ENCODE measurements around the gene MXI1.
"Not testable (repeated sequence)": the region's sequence is repeated elsewhere in the genome, so short reads cannot be mapped to it uniquely, and the experiment has no call there.

Gene MXI1

GRCh38 chr10:110233846-110234245 is 26.4 kb downstream of the MXI1 start:
- H3K4me3 ChIP-seq (replicated peaks; ENCODE audit: low read depth, low read length) = no peak overlapping the region
- TF ChIP-seq CTCF (IDR thresholded peaks at IDR 0.05; ENCODE audit: low read depth, low read length, missing control alignments) = no peak
- DNase-seq (ENCODE audit: extremely low read depth, low read depth) = no peak

DNA sequence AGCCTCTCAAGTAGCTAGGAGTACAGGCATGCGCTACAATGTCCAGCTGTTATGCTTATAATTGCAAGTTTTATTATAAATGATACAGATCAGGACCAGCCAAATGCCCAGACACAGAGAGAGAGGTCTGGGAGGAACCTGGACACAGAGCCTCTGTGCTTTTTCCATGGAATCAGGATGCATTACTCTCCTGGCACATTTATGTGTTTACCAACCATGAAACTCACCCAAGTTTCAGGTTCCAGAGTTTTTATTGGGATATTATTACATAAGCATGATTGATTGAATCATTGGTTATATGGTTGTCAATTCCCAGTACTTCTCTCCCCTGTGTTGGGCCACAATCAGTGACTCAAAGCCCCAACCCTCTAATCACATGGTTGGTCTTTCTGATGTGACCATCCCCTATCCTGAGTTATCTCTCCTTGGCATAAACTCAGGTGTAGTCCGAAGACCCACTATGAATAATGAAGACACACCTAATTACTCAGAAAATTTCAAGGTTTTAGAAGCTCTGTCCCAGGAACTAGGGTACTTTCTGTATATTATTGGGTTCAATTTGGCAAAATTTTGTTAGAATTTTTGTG is 30.6 kb downstream of the MXI1 start:
- no peak for TF ChIP-seq CTCF (IDR thresholded peaks at IDR 0.05; ENCODE audit: low read depth, low read length, missing control alignments)
- no peak overlapping the region for H3K4me3 ChIP-seq (replicated peaks; ENCODE audit: low read depth, low read length)
- no peak for DNase-seq (ENCODE audit: extremely low read depth, low read depth)

DNA sequence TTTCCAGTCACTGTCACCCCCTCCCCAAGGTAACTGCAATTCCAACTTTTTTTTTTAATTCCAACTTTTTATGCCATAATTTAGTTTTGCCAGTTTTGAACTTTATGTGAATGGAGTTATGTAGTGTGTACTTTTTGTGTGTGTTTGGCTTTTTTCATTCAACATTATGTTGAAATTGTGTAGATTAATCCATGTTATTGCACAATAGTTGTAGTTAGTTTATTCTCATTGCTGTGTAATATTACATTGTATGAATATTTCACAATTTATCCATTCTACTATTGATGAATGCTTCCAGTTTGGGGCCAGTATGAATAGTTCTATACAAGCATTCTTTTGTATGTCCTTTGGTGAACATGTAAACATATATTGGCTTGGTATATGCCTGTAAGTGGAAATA is 32.5 kb downstream of the MXI1 start:
- H3K4me3 ChIP-seq (replicated peaks; ENCODE audit: low read depth, low read length) = no peak overlapping the region
- TF ChIP-seq CTCF (IDR thresholded peaks at IDR 0.05; ENCODE audit: low read depth, low read length, missing control alignments) = no peak
- no peak for DNase-seq (ENCODE audit: extremely low read depth, low read depth)

DNA sequence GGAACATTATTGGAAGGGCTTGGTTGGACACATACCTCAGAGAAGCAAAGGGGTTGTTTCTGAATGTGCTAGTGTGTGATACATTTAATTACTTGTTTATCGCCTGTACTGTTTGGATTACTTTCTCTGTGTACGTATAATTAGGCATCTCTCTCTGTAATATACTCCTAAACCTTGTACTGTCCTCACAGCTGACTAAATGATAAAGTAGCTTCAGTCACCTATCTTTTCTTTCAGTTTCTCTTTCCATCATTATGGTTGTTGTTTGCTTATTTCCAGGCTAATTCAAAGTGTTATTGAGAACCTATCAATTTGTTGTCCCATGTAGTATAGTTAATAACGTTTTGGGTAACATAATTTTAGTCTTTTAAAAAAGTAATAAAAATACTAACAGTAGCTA is 34.0 kb downstream of the MXI1 start:
- no peak overlapping the region for H3K4me3 ChIP-seq (replicated peaks; ENCODE audit: low read depth, low read length)
- DNase-seq (ENCODE audit: extremely low read depth, low read depth) = no peak
- TF ChIP-seq CTCF (IDR thresholded peaks at IDR 0.05; ENCODE audit: low read depth, low read length, missing control alignments) = no peak

GRCh38 chr10:110241841-110242240 is 34.4 kb downstream of the MXI1 start:
- no peak for DNase-seq (ENCODE audit: extremely low read depth, low read depth)
- H3K4me3 ChIP-seq (replicated peaks; ENCODE audit: low read depth, low read length) = no peak overlapping the region
- no peak for TF ChIP-seq CTCF (IDR thresholded peaks at IDR 0.05; ENCODE audit: low read depth, low read length, missing control alignments)

DNA sequence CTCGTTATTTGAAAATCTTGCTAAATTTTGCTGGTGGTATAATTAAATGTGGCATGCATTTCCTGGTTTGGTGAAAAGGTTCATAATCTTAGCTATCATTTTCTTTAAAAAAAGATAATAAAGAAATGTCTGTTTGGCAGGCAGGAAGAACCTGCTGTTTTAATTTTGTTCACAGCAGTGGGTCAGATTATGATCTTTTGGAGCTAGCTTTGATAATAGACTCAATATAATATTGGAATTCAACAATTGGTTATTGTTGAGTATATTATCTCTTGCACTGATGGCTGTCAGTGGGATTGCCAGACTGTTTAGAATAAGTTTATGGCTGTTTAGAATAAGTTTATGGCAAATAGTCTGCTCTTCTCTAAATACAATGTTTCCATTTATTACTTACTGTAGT is 35.1 kb downstream of the MXI1 start:
- no peak for DNase-seq (ENCODE audit: extremely low read depth, low read depth)
- no peak for TF ChIP-seq CTCF (IDR thresholded peaks at IDR 0.05; ENCODE audit: low read depth, low read length, missing control alignments)

GRCh38 chr10:110244550-110244949 is 37.1 kb downstream of the MXI1 start:
- TF ChIP-seq CTCF (IDR thresholded peaks at IDR 0.05; ENCODE audit: low read depth, low read length, missing control alignments) = no peak
- DNase-seq (ENCODE audit: extremely low read depth, low read depth) = no peak
- H3K4me3 ChIP-seq (replicated peaks; ENCODE audit: low read depth, low read length) = no peak overlapping the region

More for the DNA sequence above, 35.1 kb downstream of the MXI1 start:
- H3K4me3 ChIP-seq (replicated peaks; ENCODE audit: low read depth, low read length) = no peak overlapping the region

DNA sequence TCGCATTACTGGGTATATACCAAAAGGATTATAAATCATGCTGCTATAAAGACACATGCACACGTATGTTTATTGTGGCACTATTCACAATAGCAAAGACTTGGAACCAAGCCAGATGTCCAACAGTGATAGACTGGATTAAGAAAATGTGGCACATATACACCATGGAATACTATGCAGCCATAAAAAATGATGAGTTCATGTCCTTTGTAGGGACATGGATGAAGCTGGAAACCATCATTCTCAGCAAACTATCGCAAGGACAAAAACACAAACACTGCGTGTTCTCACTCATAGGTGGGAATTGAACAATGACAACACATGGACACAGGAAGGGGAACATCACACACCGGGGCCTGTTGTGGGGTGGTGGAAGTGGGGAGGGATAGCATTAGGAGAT is 40.4 kb downstream of the MXI1 start:
- DNase-seq (ENCODE audit: extremely low read depth, low read depth) = not testable (repeated sequence)

GRCh38 chr10:110249489-110249888 is 42.1 kb downstream of the MXI1 start:
- H3K4me3 ChIP-seq (replicated peaks; ENCODE audit: low read depth, low read length); DNase-seq (ENCODE audit: extremely low read depth, low read depth): not testable (repeated sequence)

More for the DNA sequence above, 40.4 kb downstream of the MXI1 start:
- H3K4me3 ChIP-seq (replicated peaks; ENCODE audit: low read depth, low read length) = not testable (repeated sequence)

- DNase-seq (ENCODE audit: extremely low read depth, low read depth); H3K4me3 ChIP-seq (replicated peaks; ENCODE audit: low read depth, low read length): not testable (repeated sequence)
Observed at GRCh38 chr10:110251392-110251791, 44.0 kb downstream of the MXI1 start.

All from HFF-Myc (cell line).